ENCODE measurements around the gene TFEB.

Gene TFEB

DNA sequence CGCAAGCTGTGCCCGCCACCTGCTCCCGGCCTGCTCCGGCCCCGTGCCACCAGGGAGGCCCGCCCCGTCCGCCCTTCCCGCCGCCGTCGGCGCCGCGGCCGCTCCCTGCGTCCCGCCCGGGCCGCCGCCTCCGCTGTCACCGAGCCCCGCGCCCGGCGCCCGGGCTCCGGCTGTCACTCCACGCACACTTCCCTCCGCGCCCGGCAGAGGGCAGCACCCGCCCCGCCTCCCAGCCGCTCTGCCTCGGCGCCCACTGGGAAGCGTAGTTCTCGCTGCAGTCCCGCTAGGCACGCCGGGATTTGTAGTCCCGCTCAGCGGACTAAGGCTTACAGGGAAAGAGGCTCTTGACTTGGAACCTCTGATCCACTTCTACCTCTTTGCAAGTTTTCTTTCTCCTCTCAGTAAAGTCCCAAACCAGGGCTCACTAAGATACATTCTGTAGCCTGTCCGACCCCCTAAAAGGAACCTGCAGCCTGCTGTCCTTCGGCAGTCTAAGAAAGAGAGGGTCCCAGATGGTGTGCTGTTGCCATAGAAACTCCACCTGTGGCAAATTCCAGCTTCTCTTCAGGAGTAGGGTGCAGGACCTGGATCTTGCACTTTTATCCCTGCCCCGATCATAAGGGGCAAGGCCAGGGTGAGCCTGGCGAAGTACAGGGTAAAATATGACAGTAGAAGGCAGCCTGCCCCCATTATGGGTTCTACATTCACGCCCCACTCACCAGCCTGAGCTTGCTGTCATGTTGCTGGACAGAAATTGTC, at the start of gene TFEB:
TSS of gene TFEB (minus strand) at position 182 of the 759 bp plus-strand sequence. CDS start 44,395 bp downstream, outside the sequence.
- in situ Hi-C loops (cut with HindIII; ENCODE audit: low sequenced_read_pairs): no loop called here
- peak within 1 kb of the TSS; percentile 67 for H3K4me3 ChIP-seq (ENCODE audit: low read depth, low read length)
- TF ChIP-seq, protein P1, sequence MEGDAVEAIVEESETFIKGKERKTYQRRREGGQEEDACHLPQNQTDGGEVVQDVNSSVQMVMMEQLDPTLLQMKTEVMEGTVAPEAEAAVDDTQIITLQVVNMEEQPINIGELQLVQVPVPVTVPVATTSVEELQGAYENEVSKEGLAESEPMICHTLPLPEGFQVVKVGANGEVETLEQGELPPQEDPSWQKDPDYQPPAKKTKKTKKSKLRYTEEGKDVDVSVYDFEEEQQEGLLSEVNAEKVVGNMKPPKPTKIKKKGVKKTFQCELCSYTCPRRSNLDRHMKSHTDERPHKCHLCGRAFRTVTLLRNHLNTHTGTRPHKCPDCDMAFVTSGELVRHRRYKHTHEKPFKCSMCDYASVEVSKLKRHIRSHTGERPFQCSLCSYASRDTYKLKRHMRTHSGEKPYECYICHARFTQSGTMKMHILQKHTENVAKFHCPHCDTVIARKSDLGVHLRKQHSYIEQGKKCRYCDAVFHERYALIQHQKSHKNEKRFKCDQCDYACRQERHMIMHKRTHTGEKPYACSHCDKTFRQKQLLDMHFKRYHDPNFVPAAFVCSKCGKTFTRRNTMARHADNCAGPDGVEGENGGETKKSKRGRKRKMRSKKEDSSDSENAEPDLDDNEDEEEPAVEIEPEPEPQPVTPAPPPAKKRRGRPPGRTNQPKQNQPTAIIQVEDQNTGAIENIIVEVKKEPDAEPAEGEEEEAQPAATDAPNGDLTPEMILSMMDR (IDR thresholded peaks at IDR 0.05; ENCODE audit: low read depth, low read length): peak; percentile 83
- peak; percentile 88 for DNase-seq (ENCODE audit: low read depth, low spot score)

GRCh38 chr6:41784581-41785171, 49.3 kb upstream of the TFEB start:
- TF ChIP-seq, protein P1 (IDR thresholded peaks at IDR 0.05; ENCODE audit: low read depth, low read length): no peak
- in situ Hi-C loops (cut with HindIII; ENCODE audit: low sequenced_read_pairs): no loop called here
- no peak for DNase-seq (ENCODE audit: low read depth, low spot score)
- no peak overlapping the region for H3K4me3 ChIP-seq (ENCODE audit: low read depth, low read length)

DNA sequence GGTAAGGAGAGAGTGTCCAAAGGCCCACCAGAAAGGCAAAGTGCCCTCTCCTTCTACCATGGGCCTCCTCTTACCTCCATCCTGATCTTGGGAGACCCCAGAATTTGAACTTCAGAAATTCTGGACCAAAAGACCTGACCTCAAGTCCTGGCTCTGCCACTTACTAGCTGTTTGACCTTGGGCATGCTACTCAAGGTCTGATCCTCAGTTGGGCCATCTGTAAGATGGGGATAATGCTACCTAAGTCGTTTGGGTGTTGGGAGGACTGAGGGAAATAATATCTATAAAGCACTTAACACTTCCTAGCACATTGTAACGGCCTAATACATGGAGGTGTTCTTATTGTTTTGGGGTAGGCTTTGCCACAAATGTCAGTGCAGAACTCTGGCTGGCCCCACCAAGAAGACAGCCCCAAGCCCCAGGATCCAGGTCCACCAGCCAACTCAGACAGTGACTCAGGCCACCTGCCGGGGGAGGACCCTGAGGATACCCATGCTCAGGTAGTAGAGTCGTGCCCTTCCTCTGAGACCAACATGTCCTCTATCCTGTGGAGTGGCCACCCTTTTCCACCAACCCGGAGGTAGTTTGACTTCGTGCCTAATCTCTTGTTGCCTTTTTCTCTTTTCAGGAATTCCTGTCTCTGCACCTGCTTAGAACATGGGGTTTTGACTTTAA, 47.8 kb upstream of the TFEB start:
- no peak overlapping the region for H3K4me3 ChIP-seq (ENCODE audit: low read depth, low read length)
- in situ Hi-C loops (cut with HindIII; ENCODE audit: low sequenced_read_pairs): no loop called here

DNA sequence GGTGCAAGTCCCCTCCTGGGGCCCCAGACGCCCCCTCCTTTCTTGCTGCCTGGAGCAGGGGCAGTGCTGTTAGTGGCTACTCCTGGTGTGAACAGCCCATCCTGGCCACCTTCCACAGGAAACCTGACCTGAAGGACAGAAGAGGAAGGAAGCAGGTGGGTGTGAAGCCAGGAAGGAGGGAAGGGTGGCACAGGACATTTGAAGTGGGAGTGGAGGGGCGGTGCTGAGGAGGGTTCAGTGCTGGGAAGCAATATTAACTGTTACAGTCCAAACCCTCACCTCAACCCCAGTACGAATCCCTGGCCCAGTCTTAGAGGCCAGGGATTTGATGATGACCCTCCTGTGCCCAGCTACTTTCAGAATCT, 45.9 kb upstream of the TFEB start:
- no peak for DNase-seq (ENCODE audit: low read depth, low spot score)
- peak overlapping the region; percentile 65 for H3K4me3 ChIP-seq (ENCODE audit: low read depth, low read length)
- in situ Hi-C loops (cut with HindIII; ENCODE audit: low sequenced_read_pairs): no loop called here
- TF ChIP-seq, protein P1 (IDR thresholded peaks at IDR 0.05; ENCODE audit: low read depth, low read length): no peak

More for the DNA sequence above, 47.8 kb upstream of the TFEB start:
- DNase-seq (ENCODE audit: low read depth, low spot score): no peak
- TF ChIP-seq, protein P1 (IDR thresholded peaks at IDR 0.05; ENCODE audit: low read depth, low read length): no peak

DNA sequence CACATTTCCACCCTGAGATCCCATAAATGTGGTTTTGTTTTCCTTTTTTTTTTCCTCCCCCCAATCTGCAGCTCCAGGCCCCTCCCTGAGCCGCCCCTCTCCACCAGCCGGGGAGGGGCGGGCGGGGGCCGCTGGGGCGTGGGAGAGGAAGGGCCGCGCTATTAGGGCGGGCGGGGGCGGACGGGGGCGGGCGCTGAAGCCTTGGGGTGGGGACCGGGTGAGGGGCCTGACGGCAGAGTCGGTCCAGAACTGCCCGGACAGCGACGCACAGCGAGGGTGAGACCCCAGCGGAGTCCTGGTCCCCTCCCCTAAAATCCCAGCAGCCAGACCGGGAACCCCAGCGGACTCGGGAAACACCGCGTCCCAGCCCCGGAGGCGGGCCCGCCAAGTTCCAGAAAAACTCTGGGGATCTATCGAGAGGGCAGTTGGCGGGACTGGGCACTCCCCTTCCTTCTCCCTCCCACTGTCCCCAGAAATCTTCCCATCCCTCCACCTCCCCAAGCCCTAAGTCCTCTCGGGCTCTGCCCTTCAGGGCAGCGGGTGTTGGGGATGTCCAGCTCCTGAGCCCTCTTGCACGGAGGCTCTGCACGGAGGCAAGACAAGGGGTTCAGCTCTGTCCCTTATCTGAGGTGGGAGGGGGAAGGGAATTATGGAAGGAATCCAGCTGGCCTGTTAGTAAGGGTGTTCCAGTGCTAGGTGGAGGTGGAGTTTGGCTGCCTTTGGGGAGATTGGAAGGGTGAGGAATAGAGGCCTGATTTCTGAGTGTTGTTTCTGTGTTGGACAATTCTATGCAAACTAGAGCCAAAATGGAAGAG, 45.4 kb upstream of the TFEB start, which contains the start of gene PRICKLE4:
TSS of gene PRICKLE4 (plus strand) at position 232 of the 815 bp plus-strand sequence. CDS start 2,692 bp downstream, outside the sequence.
- TF ChIP-seq, protein P1 (IDR thresholded peaks at IDR 0.05; ENCODE audit: low read depth, low read length): no peak
- DNase-seq (ENCODE audit: low read depth, low spot score): no peak
- H3K4me3 ChIP-seq (ENCODE audit: low read depth, low read length): peak within 1 kb of the TSS; percentile 65
- in situ Hi-C loops (cut with HindIII; ENCODE audit: low sequenced_read_pairs): no loop called here

Measured in astrocyte of the spinal cord (primary cell).